H9 (cell line): ENCODE data around the gene ARHGEF10L. TPM values are rescaled to one million over a fixed set of nuclear protein-coding genes. Genes with fewer than 3 reads are reported as not detected.

ENCODE experiments used
- DNase-seq: peaks from one replicate; pipeline ENCODE4 v3.0.0-alpha.2; 2017
- H2AFZ ChIP-seq: one replicate; pipeline ENCODE4 v1.6.1; 2013; ENCODE audit warnings: mild to moderate bottlenecking, low read length, control low read depth, moderate library complexity
- H2AK5ac ChIP-seq: 2 replicates; pipeline ENCODE4 v1.6.1; 2013; ENCODE audit warnings: low read length, control low read depth, mixed read lengths; ENCODE audit not compliant: insufficient read length
- H2BK120ac ChIP-seq: one replicate; pipeline ENCODE4 v1.6.1; 2013; ENCODE audit warnings: low read depth, mild to moderate bottlenecking, low read length, control low read depth, inconsistent platforms; ENCODE audit not compliant: poor library complexity, severe bottlenecking
- H2BK12ac ChIP-seq: 2 replicates; pipeline ENCODE4 v1.6.1; 2013; ENCODE audit warnings: low read length, control low read depth, mixed read lengths, low read depth; ENCODE audit not compliant: insufficient read length
- H2BK15ac ChIP-seq: 2 replicates; pipeline ENCODE4 v1.6.1; 2013; ENCODE audit warnings: low read depth, low read length, control low read depth
- H2BK20ac ChIP-seq: one replicate; pipeline ENCODE4 v1.6.1; 2013; ENCODE audit warnings: low read depth, mild to moderate bottlenecking, low read length, control low read depth, inconsistent platforms; ENCODE audit not compliant: poor library complexity, severe bottlenecking
- H2BK5ac ChIP-seq: 2 replicates; pipeline ENCODE4 v1.6.1; 2013; ENCODE audit warnings: low read length, control low read depth, mixed read lengths; ENCODE audit not compliant: insufficient read length
- H3K14ac ChIP-seq: 2 replicates; pipeline ENCODE4 v1.6.1; 2013; ENCODE audit warnings: low read length, control low read depth; ENCODE audit not compliant: insufficient read depth
- H3K18ac ChIP-seq: 2 replicates; pipeline ENCODE4 v1.6.1; 2013; ENCODE audit warnings: low read depth, mild to moderate bottlenecking, mixed read lengths, low read length, control low read depth; ENCODE audit not compliant: insufficient read length
- H3K23ac ChIP-seq: 2 replicates; pipeline ENCODE4 v1.6.1; 2013; ENCODE audit warnings: low read length, control low read depth, mixed read lengths, low read depth; ENCODE audit not compliant: insufficient read length
- H3K23me2 ChIP-seq: 2 replicates; pipeline ENCODE4 v1.6.1; 2013; ENCODE audit warnings: low read depth, mild to moderate bottlenecking, mixed read lengths, low read length, control low read depth; ENCODE audit not compliant: insufficient read length, poor library complexity, severe bottlenecking
- H3K27ac ChIP-seq: 2 replicates; pipeline ENCODE4 v1.5.1; 2013; ENCODE audit warnings: low read length, control low read depth, mixed read lengths, low read depth; ENCODE audit not compliant: insufficient read length
- H3K27me3 ChIP-seq: 2 replicates; pipeline ENCODE4 v1.6.1; 2013; ENCODE audit warnings: low read length, control low read depth, inconsistent platforms; ENCODE audit not compliant: insufficient read depth
- H3K4ac ChIP-seq: 2 replicates; pipeline ENCODE4 v1.6.1; 2013; ENCODE audit warnings: low read depth, mild to moderate bottlenecking, control low read depth, inconsistent platforms, low read length, moderate library complexity
- H3K4me1 ChIP-seq: 2 replicates; pipeline ENCODE4 v1.6.1; 2013; ENCODE audit warnings: low read length, control low read depth, inconsistent platforms; ENCODE audit not compliant: insufficient read depth
- H3K4me2 ChIP-seq: 2 replicates; pipeline ENCODE4 v1.6.1; 2013; ENCODE audit warnings: low read length, control low read depth, mixed read lengths; ENCODE audit not compliant: insufficient read length, insufficient read depth
- H3K56ac ChIP-seq: 2 replicates; pipeline ENCODE4 v1.6.1; 2013; ENCODE audit warnings: low read depth, mild to moderate bottlenecking, mixed read lengths, low read length, control low read depth; ENCODE audit not compliant: insufficient read length
- H3K79me1 ChIP-seq: 2 replicates; pipeline ENCODE4 v1.6.1; 2013; ENCODE audit warnings: low read depth, mild to moderate bottlenecking, moderate library complexity, low read length, control low read depth, inconsistent platforms; ENCODE audit not compliant: insufficient read depth, poor library complexity, severe bottlenecking
- H3K79me2 ChIP-seq: 2 replicates; pipeline ENCODE4 v1.6.1; 2013; ENCODE audit warnings: low read length, control low read depth, inconsistent platforms; ENCODE audit not compliant: insufficient read depth
- H3K9ac ChIP-seq: 2 replicates; pipeline ENCODE4 v1.6.1; 2013; ENCODE audit warnings: low read length, control low read depth, mixed read lengths; ENCODE audit not compliant: insufficient read length; ENCODE audit errors: extremely low read depth
- H3K9me3 ChIP-seq: one replicate; pipeline ENCODE4 v1.6.1; 2013; ENCODE audit warnings: low read depth, low read length, inconsistent platforms; ENCODE audit not compliant: control insufficient read depth
- H3T11ph ChIP-seq: one replicate; pipeline ENCODE4 v1.6.1; 2013; ENCODE audit warnings: mild to moderate bottlenecking, low read length, control low read depth, inconsistent platforms
- H4K20me1 ChIP-seq: one replicate; pipeline ENCODE4 v1.6.1; 2013; ENCODE audit not compliant: control insufficient read depth, insufficient read length, insufficient read depth
- H4K5ac ChIP-seq: 2 replicates; pipeline ENCODE4 v1.6.1; 2013; ENCODE audit warnings: low read depth, mild to moderate bottlenecking, mixed read lengths, low read length, control low read depth; ENCODE audit not compliant: insufficient read length
- H4K8ac ChIP-seq: replicated peaks from 2 replicates; pipeline ENCODE4 v1.6.1; 2013; ENCODE audit warnings: low read length, control low read depth, mixed read lengths, low read depth; ENCODE audit not compliant: insufficient read length
- H4K91ac ChIP-seq: 2 replicates; pipeline ENCODE4 v1.6.1; 2013; ENCODE audit warnings: low read depth, mild to moderate bottlenecking, moderate library complexity, mixed read lengths, low read length, control low read depth; ENCODE audit not compliant: insufficient read length
- H3K27ac Mint-ChIP-seq, 3 experiments: 2 replicates in 2 of 3; 3 replicates in 1 of 3; pipeline ENCODE4 v1.8.0; 2020 to 2021; ENCODE audit warnings: mixed read lengths in 3 of 3, mild to moderate bottlenecking in 1 of 3, moderate library complexity in 1 of 3
- H3K27me3 Mint-ChIP-seq: 2 replicates; pipeline ENCODE4 v1.8.0; 2021; ENCODE audit warnings: low read depth, mild to moderate bottlenecking, moderate library complexity, mixed read lengths
- H3K36me3 Mint-ChIP-seq, 3 experiments: 2 replicates in 2 of 3; 3 replicates in 1 of 3; pipeline ENCODE4 v1.8.0; 2020 to 2021; ENCODE audit warnings: low read depth in 3 of 3, mixed read lengths in 3 of 3; ENCODE audit not compliant: insufficient read depth in 1 of 3
- H3K4me1 Mint-ChIP-seq, 2 experiments: 2 replicates each; pipeline ENCODE4 v1.8.0; 2020; ENCODE audit warnings: mixed read lengths in 2 of 2
- H3K4me3 Mint-ChIP-seq, 2 experiments: 2 replicates in 1 of 2; 3 replicates in 1 of 2; pipeline ENCODE4 v1.8.0; 2020 to 2021; ENCODE audit warnings: mild to moderate bottlenecking in 2 of 2, mixed read lengths in 2 of 2, moderate library complexity in 1 of 2
- H3K9me3 Mint-ChIP-seq, 2 experiments: 2 replicates in 1 of 2; 3 replicates in 1 of 2; pipeline ENCODE4 v1.8.0; 2020; ENCODE audit warnings: mild to moderate bottlenecking in 2 of 2, mixed read lengths in 2 of 2, moderate library complexity in 1 of 2
- CTCF ChIP-seq: fragments of 200-600 bp; sonication (generic); conservative IDR thresholded peaks from 3 replicates; pipeline ENCODE4 v1.8.0; 2021; ENCODE audit warnings: antibody characterized with exemption, mild to moderate bottlenecking
- WGBS: extraction: QIAGEN DNeasy Blood & Tissue Kit; methylation state at CpG from one replicate; pipeline ENCODE4 v1.1.7; 2013; ENCODE audit warnings: missing lambda C conversion rate, low lambda C conversion rate, mixed read lengths; ENCODE audit not compliant: insufficient read length; ENCODE audit errors: extremely low coverage; 5-methylcytosine and 5-hydroxymethylcytosine counted together
- total RNA-seq: library from RNA; stranded (reverse); gene quantifications from 2 replicates; pipeline ENCODE4 v1.2.1, GENCODE V29; 2021

Gene ARHGEF10L
- total RNA-seq, 1 experiment from 2014 or later, result 20.2 TPM

- no peak overlapping the region for H2BK15ac ChIP-seq
- no peak overlapping the region for H3K4me2 ChIP-seq
- H3K4me1 Mint-ChIP-seq, result peaks cover 0 to 5% of the 10 kb centered on the region in 2 experiments; a peak in 2 of 4 replicates
- H3K36me3 Mint-ChIP-seq, result peaks cover 17 to 45% (median 25%) of the 10 kb centered on the region in 3 experiments
- WGBS, result no CpG with 5 or more reads among the region's 13 CpGs
- no peak overlapping the region for H4K91ac ChIP-seq
- H2AFZ ChIP-seq, result no peak overlapping the region
- H3K79me2 ChIP-seq, result no peaks in the 10 kb centered on the region
- no peak for TF ChIP-seq CTCF
- no peaks in the 10 kb centered on the region for H3K79me1 ChIP-seq
- H3K4ac ChIP-seq, result no peak overlapping the region
- no peak overlapping the region for H3K23ac ChIP-seq
- H4K5ac ChIP-seq, result no peak overlapping the region
- H3K14ac ChIP-seq, result no peak overlapping the region
- no peaks in the 10 kb centered on the region; the same call in 1 of the 2 replicates for H3K27me3 Mint-ChIP-seq
- H2BK5ac ChIP-seq, result no peak overlapping the region
- no peak overlapping the region for H3K9ac ChIP-seq
- no peaks in the 10 kb centered on the region for H3K27me3 ChIP-seq
- no peak overlapping the region for H3K27ac ChIP-seq
- no peak overlapping the region for H2BK12ac ChIP-seq
- H3K4me3 Mint-ChIP-seq, result no peak overlapping the region
- H3T11ph ChIP-seq, result no peak overlapping the region
- H3K27ac Mint-ChIP-seq, result no peak overlapping the region
- no peak for DNase-seq
- H4K20me1 ChIP-seq, result no peaks in the 10 kb centered on the region
- H4K8ac ChIP-seq, result no peak overlapping the region
- no peak overlapping the region for H2BK120ac ChIP-seq
- H3K9me3 ChIP-seq, result no peaks in the 10 kb centered on the region
- no peak overlapping the region for H2AK5ac ChIP-seq
- H3K9me3 Mint-ChIP-seq, result no peaks in the 10 kb centered on the region; a peak in 2 of 5 replicates
- no peaks in the 10 kb centered on the region for H3K4me1 ChIP-seq
- H3K23me2 ChIP-seq, result no peaks in the 10 kb centered on the region
- H3K18ac ChIP-seq, result no peak overlapping the region
- no peak overlapping the region for H3K56ac ChIP-seq
- H2BK20ac ChIP-seq, result no peak overlapping the region
These were observed 117.9 kb downstream of the ARHGEF10L start for GRCh38 chr1:17657436-17657835.
